ENCODE results near the gene CRYBG1.
A peak's percentile ranks its signal among the peaks of the same experiment; 100 is the strongest.
"Not testable (repeated sequence)": the region's sequence is repeated elsewhere in the genome, so short reads cannot be mapped to it uniquely, and the experiment has no call there.

Gene CRYBG1

DNA sequence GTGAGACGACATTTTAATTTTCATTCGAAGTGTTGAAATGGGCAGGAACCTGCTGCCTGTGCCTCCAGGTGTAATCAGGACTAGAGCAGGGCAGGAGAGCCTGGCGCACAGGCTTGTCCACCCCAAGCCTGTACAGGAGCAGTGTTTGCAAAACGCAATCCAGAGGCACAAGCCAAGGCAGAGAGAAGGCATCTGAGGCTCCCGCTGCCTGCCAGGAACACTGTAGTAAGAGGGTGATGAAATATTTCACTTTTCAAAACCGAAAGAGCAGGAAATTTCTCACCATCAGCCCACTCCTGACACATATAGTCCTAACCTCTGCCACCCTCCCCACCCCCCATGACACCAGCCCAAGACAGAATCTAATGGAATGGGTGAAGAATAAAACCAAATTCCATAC lies 136.3 kb downstream of the CRYBG1 start:
- no peak for DNase-seq (ENCODE audit: low read depth in 2 of 3, low spot score in 1 of 3)

DNA sequence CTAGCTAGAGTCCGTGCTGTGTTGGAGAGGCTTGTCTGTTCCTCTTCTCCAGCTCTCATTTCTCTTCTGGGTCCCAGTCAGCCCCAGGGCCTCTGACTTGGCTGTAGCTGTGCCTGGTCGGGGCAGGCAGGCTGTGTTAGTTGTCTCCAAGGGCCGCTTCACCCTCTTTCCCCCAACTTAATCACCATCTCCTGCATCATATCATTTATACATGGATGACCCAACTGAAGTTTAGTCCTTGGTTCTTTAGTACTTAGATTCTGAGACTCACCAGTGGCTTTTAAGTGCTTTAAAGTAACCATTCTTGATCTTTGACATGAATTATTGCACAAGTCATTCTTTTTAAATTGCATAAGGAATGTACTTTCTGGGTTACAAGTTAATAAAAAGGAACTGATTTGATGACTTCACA lies 141.4 kb downstream of the CRYBG1 start:
- DNase-seq (ENCODE audit: low read depth in 2 of 3, low spot score in 1 of 3): no peak

- DNase-seq (ENCODE audit: low read depth in 2 of 3, low spot score in 1 of 3): no peak
Observed at GRCh38 chr6:106502559-106502958, 142.0 kb downstream of the CRYBG1 start.

DNA sequence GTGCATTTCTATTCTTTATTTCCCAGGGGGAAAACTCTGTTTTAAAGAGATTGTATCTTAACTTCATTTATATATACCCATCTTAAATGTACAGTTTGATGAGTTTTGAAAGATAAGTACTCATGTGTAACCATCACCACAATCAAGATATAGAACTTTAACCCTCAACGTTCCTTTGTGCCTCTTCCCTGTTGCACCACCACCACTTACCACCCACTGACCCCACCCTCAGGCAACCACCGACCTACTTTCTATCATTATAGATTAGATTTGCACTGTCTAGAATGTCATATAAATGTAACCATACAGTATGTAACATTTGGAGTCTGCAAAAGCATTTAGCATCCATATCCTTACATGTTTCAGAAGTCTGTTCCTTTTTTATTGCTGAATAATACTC lies 147.8 kb downstream of the CRYBG1 start:
- DNase-seq (ENCODE audit: low read depth in 2 of 3, low spot score in 1 of 3): no peak

DNA sequence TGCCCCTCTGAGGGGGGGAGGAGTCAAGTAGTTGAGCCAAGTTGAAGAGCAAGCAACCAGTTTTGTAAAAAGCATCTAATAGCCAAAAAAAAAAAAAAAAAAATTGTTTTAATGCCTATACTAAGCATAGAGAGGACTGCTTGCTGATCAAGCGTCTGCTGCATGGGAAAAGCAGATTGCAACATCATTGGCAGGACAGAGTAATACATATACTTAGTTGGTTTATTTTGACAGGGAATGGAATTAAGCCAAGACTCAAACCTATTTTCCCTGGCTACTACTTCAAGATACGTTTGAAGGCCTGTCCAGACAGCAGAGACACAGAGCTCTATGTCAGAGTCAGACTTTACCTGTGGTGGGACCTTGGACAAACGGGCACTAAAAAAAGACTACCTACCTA lies 148.3 kb downstream of the CRYBG1 start:
- no peak for DNase-seq (ENCODE audit: low read depth in 2 of 3, low spot score in 1 of 3)

GRCh38 chr6:106509420-106510089 lies 149.0 kb downstream of the CRYBG1 start:
- DNase-seq (ENCODE audit: low read depth in 2 of 3, low spot score in 1 of 3): no peak

DNA sequence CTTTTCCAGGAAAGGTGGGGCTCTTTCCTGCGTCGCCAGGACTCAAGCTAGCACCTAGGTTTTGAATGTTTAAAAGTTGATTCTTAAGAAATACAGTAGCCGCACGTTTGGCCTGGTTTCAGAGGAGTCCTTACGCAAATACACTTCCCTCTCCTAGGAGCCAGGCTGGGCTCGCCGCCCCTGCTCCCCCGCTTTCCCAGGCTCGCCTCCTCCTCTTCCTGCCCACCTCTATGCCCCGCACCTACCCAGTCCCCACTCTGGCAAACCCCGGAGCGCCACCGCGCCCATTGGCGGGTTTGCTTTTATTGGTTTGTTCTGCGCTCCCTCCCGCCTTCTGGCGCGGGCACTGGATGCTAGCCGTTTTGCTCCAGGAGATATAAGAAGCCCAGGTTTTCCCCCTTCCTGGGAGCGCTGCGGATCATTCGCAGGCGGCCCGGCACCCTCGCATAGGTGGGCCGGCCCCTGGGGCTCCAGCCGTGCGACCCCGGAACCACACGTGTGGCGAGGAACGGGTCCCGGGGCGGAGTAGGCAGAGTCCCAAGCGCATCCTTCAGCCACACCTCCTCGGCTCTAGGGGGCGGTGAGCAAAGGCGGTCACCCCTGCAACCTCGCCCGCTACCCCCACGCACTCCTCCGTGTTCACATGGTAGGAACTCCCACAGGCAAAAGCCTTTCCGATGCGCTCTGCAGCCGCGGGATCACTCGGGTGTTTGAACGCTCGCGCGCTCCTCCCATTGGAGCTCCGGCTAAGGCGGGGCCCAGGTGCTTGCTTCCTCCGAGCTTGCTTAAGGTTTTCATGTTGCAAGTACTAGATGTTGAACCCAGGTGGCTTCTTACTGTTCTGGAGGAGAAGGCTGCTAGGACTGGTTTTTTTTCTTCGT lies 149.8 kb downstream of the CRYBG1 start:
- peak in 2 of 3 donors; percentile 53 to 61 for DNase-seq (ENCODE audit: low read depth in 2 of 3, low spot score in 1 of 3)

DNA sequence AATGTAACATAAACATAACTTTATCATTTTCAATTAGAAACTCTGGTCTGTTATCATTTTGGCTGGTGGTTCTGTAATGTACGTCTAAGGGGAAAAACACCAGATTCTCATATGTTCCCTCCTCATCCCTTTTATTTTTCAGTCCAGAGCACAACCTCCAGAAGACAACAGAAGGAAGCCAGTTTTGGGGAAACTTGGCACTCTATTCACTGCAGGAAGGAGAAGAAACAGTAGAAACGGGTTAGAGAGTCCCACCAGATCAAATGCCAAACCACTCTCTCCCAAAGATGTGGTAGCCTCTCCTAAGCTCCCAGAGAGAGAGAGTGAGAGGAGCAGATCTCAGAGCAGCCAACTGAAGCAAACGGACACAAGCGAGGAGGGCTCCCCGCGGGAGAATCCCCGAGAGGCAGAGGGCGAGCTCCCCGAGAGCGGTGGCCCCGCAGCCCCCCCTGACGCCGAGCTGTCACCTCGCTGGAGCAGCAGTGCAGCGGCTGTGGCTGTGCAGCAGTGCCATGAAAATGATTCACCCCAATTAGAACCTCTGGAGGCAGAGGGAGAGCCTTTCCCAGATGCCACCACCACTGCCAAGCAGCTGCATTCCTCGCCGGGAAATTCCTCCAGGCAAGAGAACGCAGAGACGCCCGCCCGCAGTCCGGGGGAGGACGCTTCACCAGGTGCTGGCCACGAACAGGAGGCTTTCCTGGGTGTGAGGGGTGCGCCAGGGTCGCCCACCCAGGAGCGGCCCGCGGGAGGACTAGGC lies 151.0 kb downstream of the CRYBG1 start:
- DNase-seq (ENCODE audit: low read depth in 2 of 3, low spot score in 1 of 3): no peak

- peak in 2 of 3 donors; percentile 46 to 73 for DNase-seq (ENCODE audit: low read depth in 2 of 3, low spot score in 1 of 3)
Observed at GRCh38 chr6:106512048-106512967, 151.8 kb downstream of the CRYBG1 start.

- no peak for DNase-seq (ENCODE audit: low read depth in 2 of 3, low spot score in 1 of 3)
Observed at GRCh38 chr6:106512968-106513574, 152.6 kb downstream of the CRYBG1 start.

DNA sequence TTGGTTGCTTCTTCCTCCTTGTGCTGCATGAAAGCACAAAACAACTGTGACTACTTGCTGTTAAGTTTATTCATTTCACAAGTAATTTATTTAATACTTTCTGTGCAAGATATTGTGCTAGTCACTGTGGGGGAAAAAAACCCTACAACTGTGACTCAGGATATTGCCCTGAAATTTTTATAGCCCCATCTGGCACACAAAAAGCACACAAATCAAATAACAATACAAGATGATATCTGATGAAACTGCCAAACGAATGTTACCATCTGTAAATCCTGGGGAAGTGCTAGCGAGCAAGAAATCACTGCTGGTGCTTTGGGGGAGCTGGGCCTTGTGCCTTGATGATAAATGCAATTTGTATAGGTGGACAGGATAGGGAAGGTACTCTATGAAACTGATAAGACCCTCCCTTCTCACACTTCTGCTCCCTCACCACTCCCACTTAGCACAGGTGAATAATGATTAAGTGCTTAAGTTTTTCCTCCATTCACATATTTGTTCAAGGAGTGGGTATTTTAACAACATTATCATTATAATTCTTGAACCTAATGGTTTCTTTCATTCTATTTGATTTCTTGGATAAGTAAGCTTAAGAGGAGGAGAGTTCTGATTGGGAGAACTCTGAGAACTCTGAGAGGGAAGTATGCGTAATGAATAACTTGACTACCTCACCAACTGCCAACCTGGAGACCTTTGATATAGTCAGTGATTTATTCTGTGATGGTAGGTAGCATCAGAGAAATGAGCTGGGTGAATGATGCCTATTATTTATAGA lies 153.5 kb downstream of the CRYBG1 start:
- DNase-seq (ENCODE audit: low read depth in 2 of 3, low spot score in 1 of 3): no peak

GRCh38 chr6:106514583-106514885 lies 154.0 kb downstream of the CRYBG1 start:
- DNase-seq (ENCODE audit: low read depth in 2 of 3, low spot score in 1 of 3): no peak

- DNase-seq (ENCODE audit: low read depth in 2 of 3, low spot score in 1 of 3): not testable (repeated sequence)
Observed at GRCh38 chr6:106515582-106515981, 155.1 kb downstream of the CRYBG1 start.

DNA sequence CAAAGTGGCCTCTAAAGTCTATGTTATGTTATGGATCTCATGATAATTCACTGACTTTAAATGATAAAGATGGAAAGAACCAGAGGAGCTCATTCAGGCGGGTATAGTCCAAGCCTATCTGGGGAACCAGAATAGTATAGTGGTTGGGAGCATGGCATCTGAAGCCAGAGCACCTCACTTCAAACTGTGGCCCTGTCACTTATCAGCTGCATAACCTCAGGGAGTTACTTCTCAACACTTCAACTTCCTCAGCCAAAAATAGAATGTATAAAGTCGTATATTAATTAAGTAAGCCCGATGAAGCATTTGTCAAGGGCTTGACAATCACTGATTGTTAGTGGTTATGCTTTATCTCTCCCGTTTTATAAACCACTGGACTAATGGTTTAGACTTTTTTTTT lies 156.1 kb downstream of the CRYBG1 start:
- DNase-seq (ENCODE audit: low read depth in 2 of 3, low spot score in 1 of 3): no peak

GRCh38 chr6:106517706-106518105 lies 157.2 kb downstream of the CRYBG1 start:
- DNase-seq (ENCODE audit: low read depth in 2 of 3, low spot score in 1 of 3): no peak

DNA sequence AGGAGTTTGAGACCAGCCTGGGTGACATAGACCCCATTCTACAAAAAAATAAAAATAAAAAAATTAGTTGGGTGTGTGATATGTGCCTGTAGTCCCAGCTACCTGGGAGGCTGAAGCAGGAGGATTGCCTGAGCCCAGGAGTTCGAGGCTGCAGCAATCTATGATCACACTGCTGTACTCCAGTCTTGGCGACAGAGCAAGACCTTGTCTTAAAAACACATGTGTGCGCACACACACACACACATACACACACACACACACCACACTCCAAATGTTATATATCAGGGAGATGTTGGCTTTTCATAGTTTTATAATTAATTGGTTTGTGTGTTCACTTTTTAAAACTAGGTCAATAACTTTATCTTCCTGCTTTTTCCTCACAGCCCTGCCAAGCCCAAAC lies 158.2 kb downstream of the CRYBG1 start:
- no peak for DNase-seq (ENCODE audit: low read depth in 2 of 3, low spot score in 1 of 3)

GRCh38 chr6:106519460-106520394 lies 159.2 kb downstream of the CRYBG1 start:
- DNase-seq (ENCODE audit: low read depth in 2 of 3, low spot score in 1 of 3): peak; percentile 70 to 81 (median 78)

- peak; percentile 73 to 82 (median 74) for DNase-seq (ENCODE audit: low read depth in 2 of 3, low spot score in 1 of 3)
Observed at GRCh38 chr6:106520711-106521401, 160.3 kb downstream of the CRYBG1 start.

Data from stimulated activated CD4-positive, alpha-beta T cell treated with anti-CD3 and anti-CD28 coated beads, Interleukin-12 subunit alpha, Interleukin-12 subunit beta, amount 100 ng/mL, for 48 hours (primary cell).